ENCODE data around the gene FPR3.

The FPR3 gene

GRCh38 chr19:51794885-51795490 lies at the start of gene FPR3:
Gene FPR3, plus strand, starts transcription at chr19:51795157. Its CDS starts 28,592 bp downstream, at chr19:51823749.
- TF ChIP-seq CTCF (IDR thresholded peaks at IDR 0.05; ENCODE audit: insufficient read depth, low read length, poor library complexity, severe bottlenecking), result no peak
- H3K36me3 ChIP-seq (ENCODE audit: control insufficient read depth, insufficient read depth, low read length), result no peaks in the 10 kb centered on the region
- H3K4me3 ChIP-seq (replicated peaks; ENCODE audit: low read depth, low read length), result no peak within 1 kb of the TSS
- no peaks in the 10 kb centered on the region for H3K27me3 ChIP-seq (replicated peaks; ENCODE audit: control insufficient read depth, insufficient read depth, low read length)
- no peak for DNase-seq (ENCODE audit: extremely low read depth, insufficient read length)

GRCh38 chr19:51746731-51747130 lies 48.2 kb upstream of the FPR3 start:
- Histone ChIP-seq H3K27me3 (replicated peaks; ENCODE audit: control insufficient read depth, insufficient read depth, low read length) (no peaks in the 10 kb centered on the region), H3K36me3 (ENCODE audit: control insufficient read depth, insufficient read depth, low read length) (no peaks in the 10 kb centered on the region), H3K4me3 (replicated peaks; ENCODE audit: low read depth, low read length) (no peak overlapping the region)
- DNase-seq (ENCODE audit: extremely low read depth, insufficient read length), result no peak
- no peak for TF ChIP-seq CTCF (IDR thresholded peaks at IDR 0.05; ENCODE audit: insufficient read depth, low read length, poor library complexity, severe bottlenecking)

- Histone ChIP-seq H3K27me3 (replicated peaks; ENCODE audit: control insufficient read depth, insufficient read depth, low read length) (no peaks in the 10 kb centered on the region), H3K36me3 (ENCODE audit: control insufficient read depth, insufficient read depth, low read length) (no peaks in the 10 kb centered on the region), H3K4me3 (replicated peaks; ENCODE audit: low read depth, low read length) (no peak overlapping the region)
- no peak for TF ChIP-seq CTCF (IDR thresholded peaks at IDR 0.05; ENCODE audit: insufficient read depth, low read length, poor library complexity, severe bottlenecking)
- no peak for DNase-seq (ENCODE audit: extremely low read depth, insufficient read length)
These were observed 45.0 kb upstream of the FPR3 start for GRCh38 chr19:51749979-51750378.

- no peak overlapping the region for H3K4me3 ChIP-seq (replicated peaks; ENCODE audit: low read depth, low read length)
- no peak for TF ChIP-seq CTCF (IDR thresholded peaks at IDR 0.05; ENCODE audit: insufficient read depth, low read length, poor library complexity, severe bottlenecking)
- H3K36me3 ChIP-seq (ENCODE audit: control insufficient read depth, insufficient read depth, low read length), result no peaks in the 10 kb centered on the region
- no peak for DNase-seq (ENCODE audit: extremely low read depth, insufficient read length)
- no peaks in the 10 kb centered on the region for H3K27me3 ChIP-seq (replicated peaks; ENCODE audit: control insufficient read depth, insufficient read depth, low read length)
These were observed 44.4 kb upstream of the FPR3 start for GRCh38 chr19:51750400-51751094.

- Histone ChIP-seq H3K4me3 (replicated peaks; ENCODE audit: low read depth, low read length) (no peak within 1 kb of the TSS), H3K27me3 (replicated peaks; ENCODE audit: control insufficient read depth, insufficient read depth, low read length) (no peaks in the 10 kb centered on the region), H3K36me3 (ENCODE audit: control insufficient read depth, insufficient read depth, low read length) (no peaks in the 10 kb centered on the region)
- TF ChIP-seq CTCF (IDR thresholded peaks at IDR 0.05; ENCODE audit: insufficient read depth, low read length, poor library complexity, severe bottlenecking), result no peak
- no peak for DNase-seq (ENCODE audit: extremely low read depth, insufficient read length)
These were observed 43.3 kb upstream of the FPR3 start, which contains the start of gene FPR1 for GRCh38 chr19:51751655-51752054. Gene FPR1, minus strand, starts transcription at chr19:51751878. Its CDS starts 4,884 bp downstream, at chr19:51746994.

Data from GM06990 (cell line).